MM.1S (cell line): Measurements from ENCODE around the gene SMAD3.

Experiments
- DNase-seq: peaks from one replicate; pipeline ENCODE4 v3.0.0-alpha.2; 2015
- H2AFZ ChIP-seq: fragments of 300-600 bp; sonication (generic); 2 replicates; pipeline ENCODE4 v1.6.0; 2016; ENCODE audit warnings: antibody characterized with exemption, low read length
- H3F3A ChIP-seq: fragments of 300-600 bp; sonication (generic); 2 replicates; pipeline ENCODE4 v1.6.1; 2016; ENCODE audit warnings: mild to moderate bottlenecking, antibody characterized with exemption, low read length, moderate library complexity, mixed read lengths; ENCODE audit not compliant: insufficient read depth
- H3K27ac ChIP-seq: fragments of 300-600 bp; sonication (generic); 2 replicates; pipeline ENCODE4 v1.5.1; 2016; ENCODE audit warnings: mild to moderate bottlenecking, low read length
- H3K27me3 ChIP-seq: fragments of 300-600 bp; sonication (generic); replicated peaks from 2 replicates; pipeline ENCODE4 v1.6.0; 2016; ENCODE audit warnings: low read length; ENCODE audit not compliant: insufficient read depth
- H3K36me3 ChIP-seq: fragments of 300-600 bp; sonication (generic); replicated peaks from 2 replicates; pipeline ENCODE4 v1.6.1; 2016; ENCODE audit warnings: mild to moderate bottlenecking, low read length, mixed read lengths; ENCODE audit not compliant: insufficient read depth
- H3K4me1 ChIP-seq: fragments of 300-600 bp; sonication (generic); 2 replicates; pipeline ENCODE4 v1.6.1; 2016; ENCODE audit warnings: low read length, mixed read lengths
- H3K4me2 ChIP-seq: fragments of 300-600 bp; sonication (generic); 2 replicates; pipeline ENCODE4 v1.6.0; 2016; ENCODE audit warnings: low read depth, low read length
- H3K4me3 ChIP-seq: fragments of 300-600 bp; sonication (generic); 2 replicates; pipeline ENCODE4 v1.5.1; 2016; ENCODE audit warnings: low read length, mixed read lengths
- H3K79me2 ChIP-seq: fragments of 300-600 bp; sonication (generic); 2 replicates; pipeline ENCODE4 v1.6.1; 2016; ENCODE audit warnings: mixed run types, low read length, mixed read lengths
- H3K9ac ChIP-seq: fragments of 300-600 bp; sonication (generic); 2 replicates; pipeline ENCODE4 v1.6.1; 2016; ENCODE audit warnings: low read length, mixed read lengths
- H3K9me2 ChIP-seq: fragments of 300-600 bp; sonication (generic); replicated peaks from 2 replicates; pipeline ENCODE4 v1.6.1; 2016; ENCODE audit warnings: mild to moderate bottlenecking, low read length, mixed read lengths; ENCODE audit not compliant: insufficient read depth
- H3K9me3 ChIP-seq: fragments of 300-600 bp; sonication (generic); replicated peaks from 2 replicates; pipeline ENCODE4 v1.6.1; 2016; ENCODE audit warnings: mild to moderate bottlenecking, low read length, mixed read lengths; ENCODE audit not compliant: insufficient read depth
- H4K20me1 ChIP-seq: fragments of 300-600 bp; sonication (generic); 2 replicates; pipeline ENCODE4 v1.6.1; 2016; ENCODE audit warnings: mild to moderate bottlenecking, low read length, moderate library complexity, mixed read lengths; ENCODE audit not compliant: insufficient read depth
- EZH2 ChIP-seq: fragments of 300-600 bp; sonication (generic); optimal IDR thresholded peaks from 2 replicates; pipeline ENCODE3; 2017; ENCODE audit warnings: low read depth, mild to moderate bottlenecking, antibody characterized with exemption, low read length, mixed read lengths
- EZH2phosphoT487 ChIP-seq: fragments of 300-600 bp; sonication (generic); IDR thresholded peaks from 2 replicates; pipeline ENCODE4 v1.6.1; 2018; ENCODE audit warnings: antibody characterized with exemption, low read length
- TF ChIP-seq, protein P1 (sequence below): fragments of 300-600 bp; sonication (generic); IDR thresholded peaks from 2 replicates; pipeline ENCODE4 v1.5.1; 2016; ENCODE audit warnings: antibody characterized with exemption, low read length, mixed read lengths

Gene SMAD3

GRCh38 chr15:67178569-67179210, 113.3 kb downstream of the SMAD3 start:
- Histone ChIP-seq H4K20me1 (no peaks in the 10 kb centered on the region), H3K4me1 (peaks cover 17% of the 10 kb centered on the region), H3K9me3 (no peaks in the 10 kb centered on the region), H3K9ac (no peak overlapping the region), H3K4me2 (no peak overlapping the region), H3K27ac (no peak overlapping the region), H3K9me2 (no peaks in the 10 kb centered on the region), H3F3A (no peaks in the 10 kb centered on the region), H3K36me3 (no peaks in the 10 kb centered on the region), H2AFZ (no peak overlapping the region), H3K4me3 (no peak overlapping the region), H3K27me3 (no peaks in the 10 kb centered on the region), H3K79me2 (no peaks in the 10 kb centered on the region)
- DNase-seq: no peak
- no peak for TF ChIP-seq EZH2phosphoT487
- TF ChIP-seq, protein P1, sequence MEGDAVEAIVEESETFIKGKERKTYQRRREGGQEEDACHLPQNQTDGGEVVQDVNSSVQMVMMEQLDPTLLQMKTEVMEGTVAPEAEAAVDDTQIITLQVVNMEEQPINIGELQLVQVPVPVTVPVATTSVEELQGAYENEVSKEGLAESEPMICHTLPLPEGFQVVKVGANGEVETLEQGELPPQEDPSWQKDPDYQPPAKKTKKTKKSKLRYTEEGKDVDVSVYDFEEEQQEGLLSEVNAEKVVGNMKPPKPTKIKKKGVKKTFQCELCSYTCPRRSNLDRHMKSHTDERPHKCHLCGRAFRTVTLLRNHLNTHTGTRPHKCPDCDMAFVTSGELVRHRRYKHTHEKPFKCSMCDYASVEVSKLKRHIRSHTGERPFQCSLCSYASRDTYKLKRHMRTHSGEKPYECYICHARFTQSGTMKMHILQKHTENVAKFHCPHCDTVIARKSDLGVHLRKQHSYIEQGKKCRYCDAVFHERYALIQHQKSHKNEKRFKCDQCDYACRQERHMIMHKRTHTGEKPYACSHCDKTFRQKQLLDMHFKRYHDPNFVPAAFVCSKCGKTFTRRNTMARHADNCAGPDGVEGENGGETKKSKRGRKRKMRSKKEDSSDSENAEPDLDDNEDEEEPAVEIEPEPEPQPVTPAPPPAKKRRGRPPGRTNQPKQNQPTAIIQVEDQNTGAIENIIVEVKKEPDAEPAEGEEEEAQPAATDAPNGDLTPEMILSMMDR: no peak
- no peak for TF ChIP-seq EZH2

- Histone ChIP-seq H3K36me3 (no peaks in the 10 kb centered on the region), H4K20me1 (no peaks in the 10 kb centered on the region), H3K27ac (no peak overlapping the region)
Measured at GRCh38 chr15:67179411-67179995, 114.1 kb downstream of the SMAD3 start.

DNA sequence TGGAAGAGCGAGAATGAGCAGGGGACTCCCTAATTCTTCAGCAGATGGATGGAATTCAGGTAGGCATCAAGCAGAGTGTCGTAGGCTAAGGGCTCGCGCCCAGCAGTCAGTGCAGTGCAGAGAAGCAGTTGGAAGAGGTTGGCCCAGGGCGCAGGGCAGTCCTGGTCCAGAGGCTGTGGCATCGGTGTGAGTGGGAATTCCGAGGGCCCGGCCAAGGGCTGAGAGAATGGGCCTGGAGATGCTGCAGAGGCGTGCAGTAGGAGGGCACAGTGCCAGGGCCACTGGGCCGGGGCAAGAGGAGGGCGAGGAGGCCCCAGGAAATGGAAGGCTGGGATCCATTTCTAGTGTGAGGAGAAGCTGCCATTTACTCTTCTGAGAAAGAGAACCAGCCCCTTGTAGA, 114.6 kb downstream of the SMAD3 start:
- H3K27ac ChIP-seq: no peak overlapping the region
- no peaks in the 10 kb centered on the region for H3F3A ChIP-seq
- H3K9ac ChIP-seq: no peak overlapping the region

More at GRCh38 chr15:67179411-67179995, 114.1 kb downstream of the SMAD3 start:
- H3K27me3 ChIP-seq: no peaks in the 10 kb centered on the region
- H3F3A ChIP-seq: no peaks in the 10 kb centered on the region
- H3K9ac ChIP-seq: no peak overlapping the region
- no peak overlapping the region for H3K4me3 ChIP-seq
- no peaks in the 10 kb centered on the region for H3K79me2 ChIP-seq
- no peak for DNase-seq
- TF ChIP-seq EZH2phosphoT487: no peak
- TF ChIP-seq, protein P1: no peak
- TF ChIP-seq EZH2: no peak
- H2AFZ ChIP-seq: no peak overlapping the region
- no peak overlapping the region for H3K4me2 ChIP-seq
- no peaks in the 10 kb centered on the region for H3K9me3 ChIP-seq
- no peaks in the 10 kb centered on the region for H3K9me2 ChIP-seq
- peaks cover 11% of the 10 kb centered on the region for H3K4me1 ChIP-seq

More for the DNA sequence above, 114.6 kb downstream of the SMAD3 start:
- Histone ChIP-seq H3K79me2 (no peaks in the 10 kb centered on the region), H3K9me3 (no peaks in the 10 kb centered on the region), H3K4me1 (peaks cover 6% of the 10 kb centered on the region), H2AFZ (no peak overlapping the region), H3K27me3 (no peaks in the 10 kb centered on the region), H3K4me3 (no peak overlapping the region), H3K9me2 (no peaks in the 10 kb centered on the region), H3K4me2 (no peak overlapping the region), H4K20me1 (no peaks in the 10 kb centered on the region), H3K36me3 (no peaks in the 10 kb centered on the region)
- no peak for DNase-seq
- no peak for TF ChIP-seq EZH2
- TF ChIP-seq, protein P1: no peak
- TF ChIP-seq EZH2phosphoT487: no peak
